ENCODE results near the gene CHST1.

The CHST1 gene

DNA sequence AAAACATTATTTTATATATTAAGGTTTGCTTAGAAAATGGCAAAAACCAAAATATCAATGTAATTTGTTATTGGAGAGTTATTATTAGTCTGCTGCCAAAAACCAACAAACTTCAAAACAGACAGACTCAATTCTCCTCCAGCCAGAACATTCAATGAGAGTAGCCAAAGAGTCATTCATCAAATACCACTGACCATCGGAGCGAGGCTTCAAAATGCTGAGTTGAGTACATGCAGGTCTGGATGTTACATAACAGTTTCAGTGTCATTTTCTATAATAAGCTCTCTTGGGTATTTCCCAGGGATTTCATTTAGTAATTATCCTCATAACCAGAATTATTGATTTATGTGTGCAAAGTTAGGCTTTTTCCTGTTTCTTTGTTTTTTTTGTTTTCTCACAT lies 42.6 kb downstream of the CHST1 start:
- FAIRE-seq, result no peak
- DNase-seq (ENCODE audit: insufficient read length, low spot score), result no peak
- TF ChIP-seq POLR2A (IDR thresholded peaks at IDR 0.05; ENCODE audit: low read depth, low read length), result no peak

DNA sequence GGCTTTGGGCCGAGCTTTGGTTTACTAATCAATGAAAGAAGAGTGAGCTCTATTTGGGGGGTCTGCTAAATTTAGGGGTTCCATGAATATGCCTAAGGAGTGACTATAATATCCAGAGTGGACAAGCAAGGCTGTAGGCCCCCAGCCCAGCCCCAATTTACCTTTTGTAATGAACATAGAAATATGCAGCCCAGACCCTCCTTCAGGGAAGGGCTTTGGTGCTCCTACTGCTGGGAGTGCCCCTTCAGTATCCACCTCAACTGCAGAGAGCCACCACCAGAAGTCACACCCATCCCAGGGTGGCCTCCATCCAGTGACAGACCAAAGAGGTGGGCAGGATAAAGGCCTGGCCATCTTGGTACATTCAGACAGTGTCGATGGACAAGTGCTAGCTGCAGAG lies 43.1 kb downstream of the CHST1 start:
- FAIRE-seq (no peak), DNase-seq (ENCODE audit: insufficient read length, low spot score) (no peak)
- TF ChIP-seq POLR2A (IDR thresholded peaks at IDR 0.05; ENCODE audit: low read depth, low read length), result no peak

DNA sequence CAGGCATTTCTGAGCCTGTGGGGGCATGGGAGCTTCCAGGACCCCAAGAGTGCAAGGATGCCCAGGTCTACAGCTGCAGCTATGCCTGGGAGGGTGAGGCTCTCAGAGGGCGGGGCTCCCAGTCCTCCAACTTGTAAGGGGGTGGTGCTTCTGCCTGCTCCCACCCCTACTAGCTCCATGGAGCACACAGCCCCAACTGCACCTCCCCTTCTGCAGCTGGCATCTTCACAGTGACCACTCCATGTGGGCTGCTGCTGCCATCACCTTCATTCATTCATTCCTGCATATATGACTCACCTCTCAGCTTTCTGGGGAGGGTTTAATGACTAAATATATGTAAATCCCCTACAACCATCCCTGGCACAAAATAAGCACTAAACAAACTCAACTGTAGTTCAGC lies 43.8 kb downstream of the CHST1 start:
- no peak for TF ChIP-seq POLR2A (IDR thresholded peaks at IDR 0.05; ENCODE audit: low read depth, low read length)
- no peak for FAIRE-seq
- no peak for DNase-seq (ENCODE audit: insufficient read length, low spot score)

DNA sequence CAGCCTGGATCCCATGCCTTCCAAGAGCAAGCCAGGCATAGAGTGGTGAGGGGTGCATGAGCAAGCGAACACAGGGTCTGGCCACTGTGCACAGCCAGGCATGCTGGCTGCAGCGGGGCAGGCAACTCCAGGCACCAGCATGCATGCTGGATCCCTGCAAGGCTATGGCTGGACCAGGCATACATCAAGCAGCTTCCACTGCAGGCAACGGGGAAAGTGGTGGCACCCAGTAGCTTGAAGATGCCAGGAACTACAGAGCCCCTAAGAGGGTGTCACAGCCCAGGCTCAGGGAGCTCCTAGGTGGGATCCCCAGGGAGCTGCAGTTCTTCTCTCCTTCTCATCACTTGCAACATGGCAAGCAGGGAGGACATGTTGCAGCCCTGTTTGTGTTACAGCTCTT lies 45.2 kb downstream of the CHST1 start:
- FAIRE-seq (no peak), DNase-seq (ENCODE audit: insufficient read length, low spot score) (no peak)
- TF ChIP-seq POLR2A (IDR thresholded peaks at IDR 0.05; ENCODE audit: low read depth, low read length), result no peak

DNA sequence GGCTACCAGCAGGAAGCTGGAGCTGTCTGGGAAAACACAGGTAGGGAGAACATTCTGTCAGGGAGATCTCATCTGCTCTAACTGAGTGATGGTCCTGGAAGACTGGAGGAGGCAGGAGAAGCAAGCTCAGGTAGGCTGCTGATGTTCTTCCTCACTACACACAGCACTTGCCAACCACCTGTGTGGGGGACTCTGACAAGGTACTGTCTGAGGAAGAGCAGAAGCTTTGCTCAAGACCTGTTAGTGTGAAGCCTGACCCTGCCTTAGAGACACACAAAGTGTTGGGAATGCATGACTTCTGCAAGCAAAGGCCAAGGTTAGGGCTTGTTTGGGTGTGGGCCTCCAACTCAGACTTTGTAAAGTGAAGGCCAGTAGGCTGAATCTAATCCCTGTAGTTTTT lies 46.5 kb downstream of the CHST1 start:
- TF ChIP-seq POLR2A (IDR thresholded peaks at IDR 0.05; ENCODE audit: low read depth, low read length), result no peak
- no peak for FAIRE-seq
- no peak for DNase-seq (ENCODE audit: insufficient read length, low spot score)

DNA sequence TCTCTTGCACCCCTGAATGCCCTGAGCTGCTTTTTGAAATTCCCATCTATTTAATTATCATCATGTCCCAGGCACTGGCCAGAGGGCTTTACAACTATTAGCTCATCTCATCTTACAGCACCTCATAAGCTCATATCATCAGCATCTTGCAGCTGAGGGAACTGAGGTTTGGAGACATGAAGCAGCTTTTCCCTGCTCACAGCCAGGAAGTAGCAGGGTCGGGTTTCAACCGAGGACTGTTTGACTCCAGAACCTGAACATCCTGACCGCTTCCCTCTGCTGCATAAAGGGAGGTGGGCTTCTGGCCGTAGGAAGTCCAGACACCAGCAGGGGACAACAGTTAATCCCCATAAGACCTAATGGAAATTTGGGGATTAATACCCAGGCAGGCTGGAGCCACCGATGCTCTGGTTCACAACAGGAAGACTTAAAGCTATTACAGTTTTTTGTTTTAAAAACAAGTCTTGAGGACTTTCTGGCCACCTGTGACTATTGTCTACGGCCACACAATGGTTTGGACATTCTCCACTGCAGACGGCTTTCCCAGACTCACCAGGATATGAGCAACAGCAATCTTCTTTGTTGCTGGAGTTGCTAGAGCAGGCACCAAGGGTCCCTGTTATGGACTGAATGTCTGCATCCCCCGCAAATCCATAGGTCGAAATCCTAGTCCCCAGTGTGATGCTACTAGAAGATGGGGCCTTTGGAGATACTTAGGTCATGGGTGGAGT lies 47.4 kb downstream of the CHST1 start:
- DNase-seq (ENCODE audit: insufficient read length, low spot score) (no peak), FAIRE-seq (no peak)
- no peak for TF ChIP-seq POLR2A (IDR thresholded peaks at IDR 0.05; ENCODE audit: low read depth, low read length)

DNA sequence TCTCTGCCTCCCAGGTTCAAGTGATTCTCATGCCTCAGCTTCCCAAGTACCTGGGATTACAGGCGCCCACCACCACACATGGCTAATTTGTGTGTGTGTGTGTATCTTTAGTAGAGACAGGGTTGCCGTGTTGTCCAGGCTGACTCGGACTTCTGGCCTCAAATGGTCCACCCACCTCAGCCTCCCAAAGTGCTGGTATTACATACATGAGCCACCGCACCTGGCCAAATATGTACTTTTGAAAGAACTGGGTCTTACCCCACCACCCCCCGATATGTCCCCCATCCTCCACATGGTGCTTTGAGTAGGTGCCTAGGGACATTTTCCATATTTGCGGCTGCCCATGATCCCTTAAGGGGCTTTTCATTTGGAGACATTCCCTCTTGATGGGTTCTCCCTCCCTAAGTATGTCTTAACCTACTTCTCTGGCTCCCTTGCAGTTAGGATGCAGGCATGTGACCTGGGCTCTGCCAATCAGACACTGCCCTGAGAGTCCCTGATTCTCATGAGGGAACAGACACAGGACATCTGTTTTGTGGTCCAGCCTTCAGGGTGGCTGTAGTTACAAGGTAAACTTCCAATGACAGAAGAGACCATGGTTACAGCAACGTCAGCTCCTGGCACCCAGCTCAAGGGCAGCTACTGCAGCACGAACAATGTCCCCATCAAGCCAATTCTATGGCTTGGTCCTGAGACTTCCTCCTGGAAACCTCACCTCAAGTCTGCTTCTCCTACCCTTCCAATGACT lies 48.4 kb downstream of the CHST1 start:
- FAIRE-seq (no peak), DNase-seq (ENCODE audit: insufficient read length, low spot score) (no peak)
- TF ChIP-seq POLR2A (IDR thresholded peaks at IDR 0.05; ENCODE audit: low read depth, low read length), result no peak

DNA sequence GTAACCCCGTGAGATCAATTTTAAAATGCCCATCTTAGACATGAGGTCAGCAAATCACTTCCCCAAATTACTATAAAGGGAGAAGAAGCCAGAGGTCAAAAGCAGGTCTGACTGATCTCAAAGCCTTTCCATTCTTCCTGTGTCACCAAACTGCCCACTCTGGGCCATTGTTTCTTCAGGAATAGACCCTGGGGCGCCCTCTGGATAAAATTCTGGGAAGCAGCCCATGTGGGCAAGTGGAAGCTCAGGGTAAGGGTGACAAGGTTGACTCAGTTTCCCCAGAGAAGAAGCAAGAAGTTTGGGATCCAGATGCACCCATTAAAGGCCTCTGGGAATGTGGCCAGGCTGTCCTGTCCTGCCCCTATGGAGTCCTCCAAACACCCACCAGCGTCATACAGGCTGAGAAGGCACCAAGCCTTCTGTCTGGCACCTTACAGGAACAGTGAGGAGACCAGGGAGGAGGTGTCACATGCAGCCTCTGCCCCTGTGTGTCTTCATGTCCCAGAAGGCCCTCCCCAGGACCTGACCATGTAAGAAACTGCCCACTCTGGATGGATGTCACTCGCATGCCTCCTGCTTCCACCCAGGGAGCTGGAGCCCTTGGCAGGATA lies 50.1 kb downstream of the CHST1 start:
- FAIRE-seq (no peak), DNase-seq (ENCODE audit: insufficient read length, low spot score) (no peak)
- TF ChIP-seq POLR2A (IDR thresholded peaks at IDR 0.05; ENCODE audit: low read depth, low read length), result no peak

DNA sequence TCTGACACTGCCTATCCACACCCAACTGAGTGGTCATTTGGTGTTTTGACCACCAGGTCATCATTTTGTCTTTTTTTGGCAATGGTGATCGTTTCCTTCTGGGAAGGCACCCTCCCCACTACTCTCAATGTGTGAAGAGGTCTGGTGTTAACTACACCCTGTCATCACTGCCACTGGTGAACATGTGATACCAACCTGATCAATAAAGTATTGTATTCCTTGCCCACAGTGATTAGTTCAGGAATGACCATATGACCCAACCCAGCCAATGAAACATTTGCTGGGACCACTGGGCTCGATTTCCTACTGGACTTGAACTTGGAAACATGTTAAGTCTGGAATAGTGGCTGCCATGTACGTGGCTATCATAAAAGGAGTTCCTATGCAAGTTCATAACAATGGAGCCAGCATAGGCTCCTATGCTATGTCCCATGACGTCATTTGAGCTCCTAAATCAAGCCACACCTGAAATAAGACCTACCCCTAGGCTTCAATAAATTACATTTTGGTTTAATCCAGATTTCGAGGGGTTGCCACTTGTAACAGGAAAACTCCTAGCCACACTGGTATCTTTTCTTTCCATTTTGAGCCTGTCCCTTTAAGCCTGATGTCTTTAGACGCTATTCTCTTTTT lies 51.1 kb downstream of the CHST1 start:
- FAIRE-seq, result no peak
- no peak for TF ChIP-seq POLR2A (IDR thresholded peaks at IDR 0.05; ENCODE audit: low read depth, low read length)
- DNase-seq (ENCODE audit: insufficient read length, low spot score), result no peak

DNA sequence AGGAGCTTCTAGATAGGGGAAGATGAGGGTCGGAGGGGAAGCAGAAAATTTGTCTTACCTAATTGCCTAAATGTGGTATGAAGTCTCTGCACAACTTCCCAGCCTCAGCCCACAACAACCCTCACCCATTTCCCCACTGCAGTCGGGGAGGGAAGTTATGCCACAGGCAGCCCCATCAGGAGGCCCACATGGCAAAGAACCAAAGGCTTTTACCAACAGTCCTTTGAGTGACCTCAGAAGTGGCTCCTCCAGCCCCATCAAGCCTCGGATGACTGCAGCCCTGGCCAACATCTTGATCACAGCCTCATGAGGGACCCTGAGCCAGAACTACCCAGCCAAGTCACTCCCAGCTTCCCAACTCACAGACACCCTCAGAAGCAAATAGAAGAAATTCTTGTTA lies 54.8 kb downstream of the CHST1 start:
- no peak for TF ChIP-seq POLR2A (IDR thresholded peaks at IDR 0.05; ENCODE audit: low read depth, low read length)
- DNase-seq (ENCODE audit: insufficient read length, low spot score) (no peak), FAIRE-seq (no peak)

DNA sequence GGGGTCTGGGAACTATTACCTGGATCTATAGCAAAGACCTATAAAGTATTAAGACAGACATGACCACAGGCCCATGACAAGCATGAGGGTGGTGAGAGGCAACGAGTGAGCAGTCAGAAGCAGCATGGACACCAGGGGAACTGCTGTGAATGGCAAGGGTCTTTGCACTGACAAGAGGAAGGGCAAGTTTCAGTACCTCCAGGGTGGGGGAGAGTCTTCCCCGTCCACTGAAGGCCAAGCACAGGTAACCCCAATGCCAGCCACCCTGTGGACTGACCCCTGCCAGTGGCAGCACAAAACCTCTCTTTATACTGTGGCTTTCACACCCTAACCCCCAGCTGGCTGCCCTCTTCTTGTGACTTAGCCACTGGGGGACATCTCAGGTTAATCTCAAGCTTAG lies 55.5 kb downstream of the CHST1 start:
- no peak for TF ChIP-seq POLR2A (IDR thresholded peaks at IDR 0.05; ENCODE audit: low read depth, low read length)
- FAIRE-seq (no peak), DNase-seq (ENCODE audit: insufficient read length, low spot score) (no peak)

DNA sequence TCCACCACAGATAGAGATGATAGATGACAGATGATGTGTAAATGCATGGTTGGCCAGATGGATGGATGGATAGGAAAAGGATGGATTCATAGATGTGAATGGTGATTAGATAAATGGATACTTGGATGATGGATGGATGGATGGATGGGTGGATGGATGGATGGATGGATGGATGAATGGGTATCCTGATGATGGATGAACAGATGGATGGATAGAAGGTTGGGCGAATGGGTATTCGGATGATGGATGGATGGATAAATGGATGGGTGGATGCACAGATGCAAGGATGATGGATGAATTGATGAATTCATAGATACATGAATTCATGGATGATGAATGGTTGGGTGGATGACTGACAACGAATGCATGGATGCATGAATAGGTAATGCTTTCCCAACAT lies 56.1 kb downstream of the CHST1 start:
- no peak for TF ChIP-seq POLR2A (IDR thresholded peaks at IDR 0.05; ENCODE audit: low read depth, low read length)
- FAIRE-seq, result no peak
- DNase-seq (ENCODE audit: insufficient read length, low spot score), result no peak

DNA sequence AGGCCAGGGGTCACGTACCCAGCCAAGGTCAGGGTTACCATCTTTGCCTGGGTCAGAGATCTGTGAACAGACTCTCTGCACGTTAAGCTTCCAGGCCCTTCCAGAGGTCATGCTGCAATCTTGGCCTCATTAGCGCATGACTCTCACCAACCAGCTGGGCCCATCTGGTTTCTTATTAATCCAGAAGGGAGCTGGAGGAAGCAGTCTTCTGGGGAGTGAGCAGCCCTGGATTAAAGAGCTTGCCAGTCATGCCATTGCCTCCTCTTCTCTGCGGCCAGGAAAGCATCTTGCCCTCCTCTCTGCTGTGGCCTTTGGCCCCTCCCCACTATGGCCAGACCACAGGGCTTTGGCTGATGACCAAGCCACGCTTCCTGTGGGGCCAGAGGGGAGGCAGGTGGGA lies 57.4 kb downstream of the CHST1 start:
- TF ChIP-seq POLR2A (IDR thresholded peaks at IDR 0.05; ENCODE audit: low read depth, low read length), result no peak
- DNase-seq (ENCODE audit: insufficient read length, low spot score) (no peak), FAIRE-seq (no peak)

DNA sequence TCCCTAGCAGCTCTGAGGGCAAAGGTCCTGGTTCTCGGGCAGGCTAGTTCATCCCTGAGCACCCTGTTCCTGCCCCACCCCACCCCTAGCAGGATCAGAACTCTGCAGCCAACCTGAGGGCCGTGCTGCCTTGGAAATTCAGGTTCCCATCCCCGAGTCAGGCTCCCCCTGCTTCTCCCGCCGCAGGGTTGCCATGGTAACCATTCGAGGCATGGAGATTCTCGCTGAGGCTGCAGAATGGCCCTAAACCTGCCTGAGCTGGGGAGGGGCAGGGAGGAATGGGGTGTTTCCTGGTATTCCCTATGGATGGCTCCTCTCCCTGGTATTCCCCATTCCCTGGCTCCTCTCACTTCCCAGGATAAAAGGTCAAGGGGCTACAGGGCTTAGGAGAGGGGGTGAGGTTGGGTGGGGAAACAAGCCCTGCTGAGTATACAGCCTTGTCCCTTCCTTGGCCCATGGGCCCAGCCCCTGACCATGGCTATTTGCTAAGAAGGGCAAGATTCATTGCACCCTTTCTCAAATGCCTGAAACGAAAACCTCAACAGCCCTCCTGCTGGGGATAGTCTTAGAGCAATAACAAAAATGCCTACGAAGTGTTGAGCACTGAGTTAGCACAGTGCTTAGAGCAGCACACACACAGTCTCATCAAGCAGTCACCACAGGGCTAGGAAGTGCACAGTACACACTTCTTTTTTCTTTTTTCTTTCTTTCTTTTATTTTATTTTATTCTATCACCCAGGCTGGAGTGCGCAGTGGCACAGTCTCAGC lies 58.7 kb downstream of the CHST1 start:
- DNase-seq (ENCODE audit: insufficient read length, low spot score), result no peak
- TF ChIP-seq POLR2A (IDR thresholded peaks at IDR 0.05; ENCODE audit: low read depth, low read length), result no peak

More for the DNA sequence above, 58.7 kb downstream of the CHST1 start:
- FAIRE-seq, result no peak

Measured in H54 (cell line).